ENCODE data around the gene TNNT1. TPM values are rescaled to one million over a fixed set of nuclear protein-coding genes. Genes with fewer than 3 reads are reported as not detected.
A peak's percentile ranks its signal among the peaks of the same experiment; 100 is the strongest.

The TNNT1 gene
- polyA plus RNA-seq, 1 experiment, result 10.4 TPM

GRCh38 chr19:55160986-55161365, 12.0 kb upstream of the TNNT1 start:
- Histone ChIP-seq H3K27me3 (ENCODE audit: control insufficient read depth, insufficient read depth, low read length) (peaks cover 7% of the 10 kb centered on the region; the same call in 1 of the 2 replicates), H3K4me3 (ENCODE audit: low read depth, low read length) (no peak overlapping the region), H3K36me3 (ENCODE audit: control insufficient read depth, insufficient read depth, low read length) (no peaks in the 10 kb centered on the region)
- ChIA-PET POLR2A (no interaction called here), CTCF (interaction anchor here (0.7 to 3.0 kb wide), 21 partner anchors 9 to 470 kb away, joined by 3 to 43 read pairs (median 6); partner anchors contain the start of genes BRSK1, PPP6R1 and ZNF784)
- no peak for TF ChIP-seq CTCF (IDR thresholded peaks at IDR 0.05; ENCODE audit: insufficient read depth, low read depth, low read length)
- DNase-seq (ENCODE audit: low read depth), result no peak

GRCh38 chr19:55160128-55160985, 11.4 kb upstream of the TNNT1 start:
- DNase-seq (ENCODE audit: low read depth), result no peak
- ChIA-PET POLR2A (no interaction called here), CTCF (interaction anchor here (0.7 to 3.0 kb wide), 26 partner anchors 9 to 487 kb away, joined by 3 to 43 read pairs (median 6); partner anchors contain the start of genes BRSK1, PPP6R1, RDH13 and ZNF784)
- Histone ChIP-seq H3K36me3 (ENCODE audit: control insufficient read depth, insufficient read depth, low read length) (no peaks in the 10 kb centered on the region), H3K4me3 (ENCODE audit: low read depth, low read length) (no peak overlapping the region), H3K27me3 (ENCODE audit: control insufficient read depth, insufficient read depth, low read length) (peaks cover 7% of the 10 kb centered on the region; the same call in 1 of the 2 replicates)
- TF ChIP-seq CTCF (IDR thresholded peaks at IDR 0.05; ENCODE audit: insufficient read depth, low read depth, low read length), result peak; percentile 98

- Histone ChIP-seq H3K4me3 (ENCODE audit: low read depth, low read length) (no peak overlapping the region), H3K27me3 (ENCODE audit: control insufficient read depth, insufficient read depth, low read length) (peaks cover 7% of the 10 kb centered on the region; the same call in 1 of the 2 replicates), H3K36me3 (ENCODE audit: control insufficient read depth, insufficient read depth, low read length) (no peaks in the 10 kb centered on the region)
- CTCF ChIA-PET, result interaction anchor here (0.7 to 3.0 kb wide), 17 partner anchors 8 to 315 kb away, joined by 3 to 43 read pairs (median 8); partner anchors contain the start of genes PPP6R1 and RDH13
- no peak for TF ChIP-seq CTCF (IDR thresholded peaks at IDR 0.05; ENCODE audit: insufficient read depth, low read depth, low read length)
- no peak for DNase-seq (ENCODE audit: low read depth)
- POLR2A ChIA-PET, result no interaction called here
Measured at GRCh38 chr19:55158848-55159749, 10.1 kb upstream of the TNNT1 start.

GRCh38 chr19:55158423-55158822, 9.4 kb upstream of the TNNT1 start:
- CTCF ChIA-PET, result interaction anchor here (2.7 kb wide), 1 partner anchor 260 kb away, joined by 9 read pairs; no protein-coding TSS in a partner anchor
- Histone ChIP-seq H3K36me3 (ENCODE audit: control insufficient read depth, insufficient read depth, low read length) (no peaks in the 10 kb centered on the region), H3K4me3 (ENCODE audit: low read depth, low read length) (no peak overlapping the region), H3K27me3 (ENCODE audit: control insufficient read depth, insufficient read depth, low read length) (peaks cover 7% of the 10 kb centered on the region; the same call in 1 of the 2 replicates)
- POLR2A ChIA-PET, result no interaction called here
- TF ChIP-seq CTCF (IDR thresholded peaks at IDR 0.05; ENCODE audit: insufficient read depth, low read depth, low read length), result no peak
- DNase-seq (ENCODE audit: low read depth), result no peak
